Measurements from ENCODE around the gene REC8. TPM values are rescaled to one million over a fixed set of nuclear protein-coding genes. Genes with fewer than 3 reads are reported as not detected.

REC8 gene
- total and polyA plus RNA-seq, 2 of the 13 experiments (the other 11 are each of a cell fraction or from before 2014, with no cell fraction given) = 3.4 to 14.7 TPM

DNA sequence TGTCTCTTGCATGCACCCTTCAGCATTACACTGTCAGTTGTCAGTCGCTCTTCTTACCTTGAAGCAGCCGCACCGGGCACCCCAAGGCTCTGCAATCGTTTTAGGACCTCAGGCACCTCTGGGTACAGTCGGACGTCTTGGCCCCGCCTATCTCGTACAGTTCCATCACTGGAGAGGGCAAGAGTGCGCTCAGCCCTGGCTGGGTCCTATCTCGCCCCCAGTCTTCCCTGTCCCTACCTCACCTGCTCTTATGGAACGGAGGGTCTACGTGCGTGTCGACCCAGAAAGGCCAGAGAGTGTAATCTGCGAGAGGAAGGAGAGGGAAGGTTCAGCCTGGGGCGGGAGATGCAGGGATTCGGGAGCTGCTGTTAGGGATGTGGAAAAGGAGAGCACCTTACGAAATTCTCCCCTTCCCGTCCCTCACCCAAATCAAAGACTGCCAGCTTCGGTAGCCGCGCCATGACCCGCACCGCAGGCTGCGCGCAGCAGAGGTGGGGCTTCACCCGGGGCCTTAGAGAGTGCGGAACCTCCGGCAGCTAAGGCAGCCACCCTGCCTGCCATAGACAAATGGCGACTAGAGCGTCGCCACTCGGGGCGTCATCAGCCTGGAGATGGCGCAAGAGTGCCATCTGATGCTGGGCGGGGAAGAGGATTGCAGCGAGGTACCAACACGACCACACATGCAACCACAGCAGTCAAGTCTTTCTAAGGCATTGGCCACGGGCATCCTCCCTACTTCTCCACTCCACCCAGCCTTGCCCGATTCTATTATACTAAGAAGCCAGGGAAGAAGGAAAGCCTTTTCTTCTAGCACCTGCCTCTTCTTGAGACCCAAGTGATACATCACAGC lies 43.8 kb downstream of the REC8 start, which contains the start of gene MDP1 (continued):
- TF ChIP-seq, protein P1, sequence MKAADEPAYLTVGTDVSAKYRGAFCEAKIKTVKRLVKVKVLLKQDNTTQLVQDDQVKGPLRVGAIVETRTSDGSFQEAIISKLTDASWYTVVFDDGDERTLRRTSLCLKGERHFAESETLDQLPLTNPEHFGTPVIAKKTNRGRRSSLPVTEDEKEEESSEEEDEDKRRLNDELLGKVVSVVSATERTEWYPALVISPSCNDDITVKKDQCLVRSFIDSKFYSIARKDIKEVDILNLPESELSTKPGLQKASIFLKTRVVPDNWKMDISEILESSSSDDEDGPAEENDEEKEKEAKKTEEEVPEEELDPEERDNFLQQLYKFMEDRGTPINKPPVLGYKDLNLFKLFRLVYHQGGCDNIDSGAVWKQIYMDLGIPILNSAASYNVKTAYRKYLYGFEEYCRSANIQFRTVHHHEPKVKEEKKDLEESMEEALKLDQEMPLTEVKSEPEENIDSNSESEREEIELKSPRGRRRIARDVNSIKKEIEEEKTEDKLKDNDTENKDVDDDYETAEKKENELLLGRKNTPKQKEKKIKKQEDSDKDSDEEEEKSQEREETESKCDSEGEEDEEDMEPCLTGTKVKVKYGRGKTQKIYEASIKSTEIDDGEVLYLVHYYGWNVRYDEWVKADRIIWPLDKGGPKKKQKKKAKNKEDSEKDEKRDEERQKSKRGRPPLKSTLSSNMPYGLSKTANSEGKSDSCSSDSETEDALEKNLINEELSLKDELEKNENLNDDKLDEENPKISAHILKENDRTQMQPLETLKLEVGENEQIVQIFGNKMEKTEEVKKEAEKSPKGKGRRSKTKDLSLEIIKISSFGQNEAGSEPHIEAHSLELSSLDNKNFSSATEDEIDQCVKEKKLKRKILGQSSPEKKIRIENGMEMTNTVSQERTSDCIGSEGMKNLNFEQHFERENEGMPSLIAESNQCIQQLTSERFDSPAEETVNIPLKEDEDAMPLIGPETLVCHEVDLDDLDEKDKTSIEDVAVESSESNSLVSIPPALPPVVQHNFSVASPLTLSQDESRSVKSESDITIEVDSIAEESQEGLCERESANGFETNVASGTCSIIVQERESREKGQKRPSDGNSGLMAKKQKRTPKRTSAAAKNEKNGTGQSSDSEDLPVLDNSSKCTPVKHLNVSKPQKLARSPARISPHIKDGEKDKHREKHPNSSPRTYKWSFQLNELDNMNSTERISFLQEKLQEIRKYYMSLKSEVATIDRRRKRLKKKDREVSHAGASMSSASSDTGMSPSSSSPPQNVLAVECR (CRISPR knock-in tag; IDR thresholded peaks at IDR 0.05; ENCODE audit: borderline replicate concordance) = peak; percentile 98
- TF ChIP-seq KDM6A (CRISPR knock-in tag; IDR thresholded peaks at IDR 0.05; ENCODE audit: low read depth) (peak; percentile 72; the same call in 1 of the 2 replicates), ZNF207 (IDR thresholded peaks at IDR 0.05; ENCODE audit: borderline replicate concordance) (no peak), ZNF180 (CRISPR knock-in tag; IDR thresholded peaks at IDR 0.05; ENCODE audit: borderline replicate concordance, low read depth) (0 out of 2 replicates have a peak, but pooled peaks have one; percentile 75), FOXA3 (CRISPR knock-in tag; IDR thresholded peaks at IDR 0.05) (peak; percentile 92), RXRA (CRISPR knock-in tag; IDR thresholded peaks at IDR 0.05) (peak; percentile 92), IRF2 (CRISPR knock-in tag; IDR thresholded peaks at IDR 0.05) (peak; percentile 100), ZNF256 (CRISPR knock-in tag; conservative IDR thresholded peaks at IDR 0.05) (peak; percentile 98; the same call in 1 of the 2 replicates), ZFP82 (CRISPR knock-in tag; IDR thresholded peaks at IDR 0.05; ENCODE audit: borderline replicate concordance) (no peak), ESRRA (CRISPR knock-in tag; IDR thresholded peaks at IDR 0.05; ENCODE audit: low read depth) (peak; percentile 73), ZFP41 (CRISPR knock-in tag; IDR thresholded peaks at IDR 0.05; ENCODE audit: borderline replicate concordance) (peak; percentile 97)
- TF ChIP-seq, protein P2, sequence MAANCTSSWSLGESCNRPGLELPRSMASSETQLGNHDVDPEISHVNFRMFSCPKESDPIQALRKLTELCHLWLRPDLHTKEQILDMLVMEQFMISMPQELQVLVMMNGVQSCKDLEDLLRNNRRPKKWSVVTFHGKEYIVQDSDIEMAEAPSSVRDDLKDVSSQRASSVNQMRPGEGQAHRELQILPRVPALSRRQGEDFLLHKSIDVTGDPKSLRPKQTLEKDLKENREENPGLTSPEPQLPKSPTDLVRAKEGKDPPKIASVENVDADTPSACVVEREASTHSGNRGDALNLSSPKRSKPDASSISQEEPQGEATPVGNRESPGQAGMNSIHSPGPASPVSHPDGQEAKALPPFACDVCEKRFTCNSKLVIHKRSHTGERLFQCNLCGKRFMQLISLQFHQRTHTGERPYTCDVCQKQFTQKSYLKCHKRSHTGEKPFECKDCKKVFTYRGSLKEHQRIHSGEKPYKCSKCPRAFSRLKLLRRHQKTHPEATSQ (CRISPR knock-in tag; IDR thresholded peaks at IDR 0.05; ENCODE audit: borderline replicate concordance) = peak; percentile 98
- TF ChIP-seq, protein P3, sequence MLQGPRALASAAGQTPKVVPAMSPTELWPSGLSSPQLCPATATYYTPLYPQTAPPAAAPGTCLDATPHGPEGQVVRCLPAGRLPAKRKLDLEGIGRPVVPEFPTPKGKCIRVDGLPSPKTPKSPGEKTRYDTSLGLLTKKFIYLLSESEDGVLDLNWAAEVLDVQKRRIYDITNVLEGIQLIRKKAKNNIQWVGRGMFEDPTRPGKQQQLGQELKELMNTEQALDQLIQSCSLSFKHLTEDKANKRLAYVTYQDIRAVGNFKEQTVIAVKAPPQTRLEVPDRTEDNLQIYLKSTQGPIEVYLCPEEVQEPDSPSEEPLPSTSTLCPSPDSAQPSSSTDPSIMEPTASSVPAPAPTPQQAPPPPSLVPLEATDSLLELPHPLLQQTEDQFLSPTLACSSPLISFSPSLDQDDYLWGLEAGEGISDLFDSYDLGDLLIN (CRISPR knock-in tag; IDR thresholded peaks at IDR 0.05; ENCODE audit: borderline replicate concordance) = peak; percentile 95
- TF ChIP-seq, protein P4, sequence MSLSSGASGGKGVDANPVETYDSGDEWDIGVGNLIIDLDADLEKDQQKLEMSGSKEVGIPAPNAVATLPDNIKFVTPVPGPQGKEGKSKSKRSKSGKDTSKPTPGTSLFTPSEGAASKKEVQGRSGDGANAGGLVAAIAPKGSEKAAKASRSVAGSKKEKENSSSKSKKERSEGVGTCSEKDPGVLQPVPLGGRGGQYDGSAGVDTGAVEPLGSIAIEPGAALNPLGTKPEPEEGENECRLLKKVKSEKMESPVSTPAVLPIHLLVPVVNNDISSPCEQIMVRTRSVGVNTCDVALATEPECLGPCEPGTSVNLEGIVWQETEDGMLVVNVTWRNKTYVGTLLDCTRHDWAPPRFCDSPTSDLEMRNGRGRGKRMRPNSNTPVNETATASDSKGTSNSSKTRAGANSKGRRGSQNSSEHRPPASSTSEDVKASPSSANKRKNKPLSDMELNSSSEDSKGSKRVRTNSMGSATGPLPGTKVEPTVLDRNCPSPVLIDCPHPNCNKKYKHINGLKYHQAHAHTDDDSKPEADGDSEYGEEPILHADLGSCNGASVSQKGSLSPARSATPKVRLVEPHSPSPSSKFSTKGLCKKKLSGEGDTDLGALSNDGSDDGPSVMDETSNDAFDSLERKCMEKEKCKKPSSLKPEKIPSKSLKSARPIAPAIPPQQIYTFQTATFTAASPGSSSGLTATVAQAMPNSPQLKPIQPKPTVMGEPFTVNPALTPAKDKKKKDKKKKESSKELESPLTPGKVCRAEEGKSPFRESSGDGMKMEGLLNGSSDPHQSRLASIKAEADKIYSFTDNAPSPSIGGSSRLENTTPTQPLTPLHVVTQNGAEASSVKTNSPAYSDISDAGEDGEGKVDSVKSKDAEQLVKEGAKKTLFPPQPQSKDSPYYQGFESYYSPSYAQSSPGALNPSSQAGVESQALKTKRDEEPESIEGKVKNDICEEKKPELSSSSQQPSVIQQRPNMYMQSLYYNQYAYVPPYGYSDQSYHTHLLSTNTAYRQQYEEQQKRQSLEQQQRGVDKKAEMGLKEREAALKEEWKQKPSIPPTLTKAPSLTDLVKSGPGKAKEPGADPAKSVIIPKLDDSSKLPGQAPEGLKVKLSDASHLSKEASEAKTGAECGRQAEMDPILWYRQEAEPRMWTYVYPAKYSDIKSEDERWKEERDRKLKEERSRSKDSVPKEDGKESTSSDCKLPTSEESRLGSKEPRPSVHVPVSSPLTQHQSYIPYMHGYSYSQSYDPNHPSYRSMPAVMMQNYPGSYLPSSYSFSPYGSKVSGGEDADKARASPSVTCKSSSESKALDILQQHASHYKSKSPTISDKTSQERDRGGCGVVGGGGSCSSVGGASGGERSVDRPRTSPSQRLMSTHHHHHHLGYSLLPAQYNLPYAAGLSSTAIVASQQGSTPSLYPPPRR (CRISPR knock-in tag; IDR thresholded peaks at IDR 0.05; ENCODE audit: borderline replicate concordance) = peak; percentile 89; the same call in 1 of the 2 replicates
- TF ChIP-seq, protein P5, sequence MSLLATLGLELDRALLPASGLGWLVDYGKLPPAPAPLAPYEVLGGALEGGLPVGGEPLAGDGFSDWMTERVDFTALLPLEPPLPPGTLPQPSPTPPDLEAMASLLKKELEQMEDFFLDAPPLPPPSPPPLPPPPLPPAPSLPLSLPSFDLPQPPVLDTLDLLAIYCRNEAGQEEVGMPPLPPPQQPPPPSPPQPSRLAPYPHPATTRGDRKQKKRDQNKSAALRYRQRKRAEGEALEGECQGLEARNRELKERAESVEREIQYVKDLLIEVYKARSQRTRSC (CRISPR knock-in tag; IDR thresholded peaks at IDR 0.05; ENCODE audit: low read depth) = peak; percentile 96; the same call in 1 of the 2 replicates

Data from HepG2 (cell line).